Stimulated activated CD4-positive, alpha-beta T cell treated with anti-CD3 and anti-CD28 coated beads, Interleukin-1b, Interleukin-23, amount 100 ng/mL, for 4 hours (primary cell): ENCODE results near the gene PPP1R13B.
"Not testable (repeated sequence)": the region's sequence is repeated elsewhere in the genome, so short reads cannot be mapped to it uniquely, and the experiment has no call there.

Source experiments
- DNase-seq, 2 donors: peaks; one replicate each; pipeline ENCODE4 v3.0.0-alpha.2; 2020; ENCODE audit warnings: low read depth in 2 of 2

PPP1R13B gene

GRCh38 chr14:103861413-103862392 lies 14.3 kb upstream of the PPP1R13B start:
- DNase-seq, result no peak

DNA sequence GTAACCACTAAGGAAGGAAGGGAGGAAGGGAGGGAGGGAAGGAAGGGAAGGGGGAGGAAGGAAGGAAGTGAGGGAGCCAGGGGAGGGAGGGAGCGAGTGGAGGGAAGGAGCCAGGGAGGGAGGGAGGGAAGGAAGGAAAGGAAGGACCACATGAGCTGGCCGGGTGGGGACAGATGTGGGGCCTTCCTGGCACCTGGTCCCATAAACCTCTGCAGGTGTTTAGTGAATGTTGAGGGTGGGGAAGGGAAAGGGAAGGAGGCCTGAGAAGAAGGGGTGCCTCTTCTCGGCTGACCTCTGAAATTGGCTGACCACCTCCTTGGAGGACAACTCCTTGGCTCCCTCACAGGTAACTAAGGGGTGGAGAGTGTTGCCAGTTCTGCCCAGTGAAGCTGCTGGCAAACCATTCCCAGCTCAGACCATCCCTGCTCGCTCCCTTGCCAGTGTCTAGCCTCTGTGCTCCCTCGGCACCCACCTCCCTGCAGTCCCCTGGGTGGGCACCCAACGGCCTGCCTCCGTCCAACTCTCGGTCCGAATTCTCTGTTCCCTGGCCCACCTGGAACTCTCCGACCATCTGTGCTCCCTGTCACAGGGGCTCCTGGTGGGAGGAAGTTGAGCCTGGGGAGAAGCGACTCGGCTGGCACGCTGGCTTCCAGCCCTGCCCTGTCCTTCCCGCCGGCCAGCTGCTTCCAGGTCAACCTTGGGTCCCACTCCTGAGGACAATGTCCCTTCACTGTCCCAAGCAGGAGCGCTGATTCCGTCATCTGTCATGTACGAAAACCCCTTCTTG lies 12.2 kb upstream of the PPP1R13B start:
- no peak for DNase-seq

DNA sequence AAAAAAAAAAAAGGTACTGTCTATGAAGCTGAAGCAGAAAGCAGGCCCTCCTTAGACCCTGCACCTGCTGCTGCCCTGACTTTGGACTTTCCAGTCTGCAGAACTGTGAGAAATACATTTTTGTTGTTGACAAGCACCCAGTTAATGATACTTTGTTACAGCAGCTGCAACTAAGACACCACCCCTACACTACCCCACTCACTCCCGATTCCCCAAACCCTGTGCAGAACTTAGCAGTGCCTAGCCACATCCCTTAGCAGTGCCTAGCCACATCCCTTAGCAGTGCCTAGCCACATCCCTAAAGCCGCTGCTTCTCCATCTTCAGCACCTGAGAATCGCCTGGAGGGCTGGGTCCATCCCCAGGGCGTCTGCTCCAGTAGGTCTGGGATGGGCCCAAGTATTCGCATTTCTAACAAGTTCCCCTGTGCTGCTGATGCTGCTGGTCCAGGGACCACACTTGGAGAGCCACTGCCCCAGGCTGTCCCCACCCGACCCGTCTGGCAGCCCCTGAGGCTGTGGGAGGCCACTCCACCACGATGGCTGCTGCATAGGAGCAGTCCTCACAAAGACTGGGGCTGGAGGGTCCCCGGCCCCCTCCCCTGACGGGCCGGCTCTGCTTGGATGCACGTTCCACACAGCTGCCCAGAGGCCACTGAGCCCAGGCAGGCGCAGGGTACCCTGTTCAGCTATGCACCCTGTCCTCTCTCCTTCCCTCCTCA lies 10.8 kb upstream of the PPP1R13B start:
- no peak for DNase-seq

- DNase-seq, result no peak
Measured at GRCh38 chr14:103857256-103857655, 9.9 kb upstream of the PPP1R13B start.

DNA sequence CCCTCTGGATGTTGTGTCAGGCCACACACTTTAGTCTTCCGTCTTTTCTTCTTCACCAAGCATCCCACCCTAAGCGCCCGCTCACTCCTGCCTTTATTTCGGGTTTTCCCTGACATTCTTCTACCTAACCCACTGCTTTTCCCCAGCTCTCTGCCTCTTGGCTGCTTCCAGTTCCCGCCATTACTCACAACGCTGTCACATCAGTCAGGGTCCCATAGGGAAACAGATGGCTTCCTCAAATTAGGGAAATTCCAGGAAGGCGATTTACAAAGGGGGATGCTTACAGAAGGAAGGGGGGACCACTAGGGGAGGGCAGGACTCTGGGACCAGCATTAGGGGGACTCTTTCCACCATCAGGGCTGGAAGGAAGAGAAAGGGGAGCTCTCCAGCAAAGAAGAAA lies 9.2 kb upstream of the PPP1R13B start:
- no peak for DNase-seq

- DNase-seq, result no peak
Measured at GRCh38 chr14:103856105-103856504, 8.7 kb upstream of the PPP1R13B start.

DNA sequence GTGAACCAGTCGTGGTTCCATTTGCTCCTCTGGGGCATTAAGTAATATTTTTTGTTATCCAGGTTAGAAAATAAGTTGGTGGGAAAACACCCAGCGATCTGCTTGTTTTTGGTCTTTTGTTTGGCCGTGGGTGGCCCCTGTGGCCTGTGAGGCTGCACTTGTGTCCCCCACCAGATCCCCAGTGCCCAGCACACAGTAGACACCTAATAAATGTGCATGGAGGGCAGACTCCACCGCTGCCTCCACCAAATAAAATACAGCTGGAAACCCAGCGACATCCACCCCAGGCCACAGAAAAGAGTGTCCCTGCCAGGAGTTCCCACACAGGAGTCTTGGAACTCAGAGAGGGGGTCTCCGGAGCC lies 8.3 kb upstream of the PPP1R13B start:
- DNase-seq, result no peak

DNA sequence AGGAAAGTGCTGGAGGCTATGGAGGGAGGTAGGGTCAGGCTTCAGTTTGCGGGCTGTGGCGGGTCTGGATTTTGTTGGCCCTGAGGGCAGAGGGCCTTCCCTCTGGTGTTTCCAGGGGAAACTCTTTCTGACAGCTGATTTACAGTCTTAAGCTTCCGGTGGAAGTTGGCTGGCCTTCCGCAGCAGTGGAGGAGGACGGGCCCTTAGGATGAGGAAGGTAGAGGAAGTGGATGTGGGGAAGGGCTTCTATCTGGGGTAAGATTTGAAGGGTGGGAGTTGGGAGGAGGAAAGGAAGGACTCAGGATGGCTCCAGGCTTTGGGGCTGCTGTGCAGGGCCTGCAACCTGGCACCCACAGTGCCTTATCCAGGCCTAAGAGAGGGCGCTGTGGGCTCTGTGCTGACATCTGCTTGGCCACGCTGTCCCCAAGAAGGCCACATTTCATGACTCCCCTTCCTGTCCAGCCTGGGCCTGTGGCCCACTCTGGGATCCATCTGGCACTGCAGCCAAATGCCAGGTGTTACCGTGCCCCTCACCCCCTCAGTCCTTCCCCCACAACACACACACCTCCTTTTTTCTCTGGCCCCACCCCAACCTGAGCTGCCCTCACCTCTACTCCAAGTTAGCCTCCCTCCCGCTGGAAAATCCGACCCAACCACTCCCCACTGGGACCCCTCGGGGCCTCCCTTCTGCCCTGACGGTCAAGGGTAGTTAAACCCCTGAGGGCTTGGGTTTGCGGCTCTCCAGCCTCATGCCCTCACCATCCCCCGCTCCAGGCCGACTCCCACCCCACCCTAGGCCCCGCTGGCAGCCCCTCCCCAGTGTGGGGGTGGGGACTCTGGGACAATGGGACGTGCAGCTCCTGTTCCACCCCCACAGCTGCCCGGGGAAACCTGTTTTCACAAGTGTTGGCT lies 7.7 kb upstream of the PPP1R13B start:
- no peak for DNase-seq

- DNase-seq, result no peak
Measured at GRCh38 chr14:103854017-103854808, 6.8 kb upstream of the PPP1R13B start.

- DNase-seq, result no peak
Measured at GRCh38 chr14:103849151-103849886, 1.9 kb upstream of the PPP1R13B start.

- DNase-seq, result no peak
Measured at GRCh38 chr14:103848175-103849077, 1.1 kb upstream of the PPP1R13B start.

GRCh38 chr14:103846543-103847450 lies 578 bp downstream of the PPP1R13B start:
- no peak for DNase-seq

- no peak for DNase-seq
Measured at GRCh38 chr14:103846097-103846496, 1.3 kb downstream of the PPP1R13B start.

- no peak for DNase-seq
Measured at GRCh38 chr14:103845327-103845726, 2.0 kb downstream of the PPP1R13B start.

DNA sequence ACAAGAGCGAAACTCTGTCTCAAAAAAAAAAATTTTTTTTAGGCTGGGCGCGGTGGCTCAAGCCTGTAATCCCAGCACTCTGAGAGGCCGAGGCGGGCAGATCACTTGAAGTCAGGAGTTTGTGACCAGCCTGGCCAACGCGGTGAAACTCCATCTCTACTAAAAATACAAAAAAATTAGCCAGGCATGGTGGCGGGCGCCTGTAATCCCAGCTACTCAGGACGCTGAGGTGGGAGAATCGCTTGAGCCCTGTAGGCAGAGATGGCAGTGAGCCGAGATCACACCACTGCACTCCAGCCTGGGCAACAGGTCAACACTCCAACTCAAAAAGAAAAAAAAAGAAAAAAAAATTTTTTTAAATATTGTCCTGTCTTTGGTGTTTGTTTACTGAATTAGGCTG lies 6.1 kb downstream of the PPP1R13B start:
- not testable (repeated sequence) for DNase-seq

DNA sequence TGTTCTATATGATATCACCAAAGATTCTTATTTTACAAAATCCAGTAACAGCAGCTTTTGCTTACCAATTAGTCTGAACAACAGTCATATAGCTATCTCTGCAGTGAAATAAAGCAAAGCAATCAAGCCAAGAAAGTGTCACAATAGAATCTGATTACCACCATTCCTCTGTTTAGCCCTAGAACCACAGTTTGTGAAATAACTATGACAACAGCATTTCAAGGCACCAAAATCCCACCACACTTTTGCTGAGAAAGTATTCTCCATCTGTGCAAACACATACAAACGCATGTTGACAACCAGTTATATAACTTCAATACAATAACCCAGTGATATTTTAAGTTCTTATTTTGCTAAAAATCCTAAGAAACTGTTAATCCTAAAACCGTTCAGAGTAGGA lies 7.4 kb downstream of the PPP1R13B start:
- no peak for DNase-seq

GRCh38 chr14:103839579-103839978 lies 7.8 kb downstream of the PPP1R13B start:
- no peak for DNase-seq
